Kidney epithelial cell (primary cell): ENCODE results near the gene SLC14A1. TPM values are rescaled to one million over a fixed set of nuclear protein-coding genes. Genes with fewer than 3 reads are reported as not detected.

Experiments used
- DNase-seq: peaks from one replicate; pipeline ENCODE4 v3.0.0-alpha.2; 2010; ENCODE audit warnings: low read depth
- H3K27me3 ChIP-seq: 2 replicates; pipeline ENCODE4 v1.6.0; 2011; ENCODE audit warnings: low read length; ENCODE audit not compliant: control insufficient read depth, insufficient read depth
- H3K36me3 ChIP-seq: 2 replicates; pipeline ENCODE4 v1.5.1; 2011; ENCODE audit warnings: low read length; ENCODE audit not compliant: control insufficient read depth, insufficient read depth
- H3K4me3 ChIP-seq: 2 replicates; pipeline ENCODE4 v1.5.1; 2011; ENCODE audit warnings: low read depth, mild to moderate bottlenecking, control low read depth, low read length
- total RNA-seq: library from RNA; depleted of rRNA; stranded (reverse); fragments of >200 nt; gene quantifications from 2 replicates; pipeline ENCODE4 v1.2.3, GENCODE V29; 2015
- TF ChIP-seq, protein P1 (sequence below): IDR thresholded peaks from 2 replicates; pipeline ENCODE4 v1.5.1; 2011; ENCODE audit warnings: mild to moderate bottlenecking, moderate library complexity, low read length, control low read depth, inconsistent platforms; ENCODE audit not compliant: insufficient read depth, poor library complexity, severe bottlenecking

SLC14A1 gene
- total RNA-seq, 1 donor from 2014 or later: 0.08 TPM

DNA sequence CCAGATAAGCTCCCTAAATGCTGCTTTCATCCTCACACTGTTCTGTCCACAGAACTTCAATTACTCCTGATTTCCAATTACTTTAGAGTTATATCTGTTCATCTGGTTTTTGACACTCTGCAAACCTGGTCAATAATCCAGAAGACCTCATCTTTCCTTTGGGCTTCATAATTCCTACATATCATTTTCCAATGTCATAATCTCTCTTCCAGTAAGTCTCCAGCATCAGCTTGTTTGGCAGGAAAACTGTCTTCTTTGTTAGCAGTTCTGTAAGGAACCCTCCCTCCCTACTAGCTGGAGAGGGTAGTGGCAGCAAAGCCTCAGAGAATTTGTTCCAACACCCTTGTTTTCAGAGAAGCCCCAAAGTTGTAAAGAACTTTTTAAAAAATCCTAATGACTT lies 11.9 kb upstream of the SLC14A1 start:
- Histone ChIP-seq H3K27me3 (no peaks in the 10 kb centered on the region), H3K4me3 (no peak overlapping the region), H3K36me3 (no peaks in the 10 kb centered on the region)
- TF ChIP-seq, protein P1, sequence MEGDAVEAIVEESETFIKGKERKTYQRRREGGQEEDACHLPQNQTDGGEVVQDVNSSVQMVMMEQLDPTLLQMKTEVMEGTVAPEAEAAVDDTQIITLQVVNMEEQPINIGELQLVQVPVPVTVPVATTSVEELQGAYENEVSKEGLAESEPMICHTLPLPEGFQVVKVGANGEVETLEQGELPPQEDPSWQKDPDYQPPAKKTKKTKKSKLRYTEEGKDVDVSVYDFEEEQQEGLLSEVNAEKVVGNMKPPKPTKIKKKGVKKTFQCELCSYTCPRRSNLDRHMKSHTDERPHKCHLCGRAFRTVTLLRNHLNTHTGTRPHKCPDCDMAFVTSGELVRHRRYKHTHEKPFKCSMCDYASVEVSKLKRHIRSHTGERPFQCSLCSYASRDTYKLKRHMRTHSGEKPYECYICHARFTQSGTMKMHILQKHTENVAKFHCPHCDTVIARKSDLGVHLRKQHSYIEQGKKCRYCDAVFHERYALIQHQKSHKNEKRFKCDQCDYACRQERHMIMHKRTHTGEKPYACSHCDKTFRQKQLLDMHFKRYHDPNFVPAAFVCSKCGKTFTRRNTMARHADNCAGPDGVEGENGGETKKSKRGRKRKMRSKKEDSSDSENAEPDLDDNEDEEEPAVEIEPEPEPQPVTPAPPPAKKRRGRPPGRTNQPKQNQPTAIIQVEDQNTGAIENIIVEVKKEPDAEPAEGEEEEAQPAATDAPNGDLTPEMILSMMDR: no peak
- DNase-seq: no peak

DNA sequence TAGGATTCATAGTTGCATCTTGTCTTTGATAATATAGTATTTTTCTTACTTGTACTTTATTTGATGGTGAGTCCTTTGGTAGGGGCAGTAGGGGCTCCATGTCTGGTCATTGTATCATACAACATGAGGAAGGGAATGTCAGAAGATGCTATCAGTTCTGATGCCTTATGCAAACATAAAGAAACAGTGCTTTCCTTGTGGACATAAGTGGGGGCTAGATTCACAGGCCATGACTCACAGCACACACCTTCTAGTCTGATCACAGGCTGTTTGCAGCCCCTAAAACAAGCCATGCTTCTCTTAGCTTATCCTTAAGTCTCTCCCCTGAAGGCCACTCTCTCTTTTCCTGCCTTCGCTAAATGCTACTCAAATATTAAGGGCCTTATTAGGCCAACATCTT lies 10.7 kb upstream of the SLC14A1 start:
- TF ChIP-seq, protein P1: no peak
- Histone ChIP-seq H3K4me3 (no peak overlapping the region), H3K27me3 (no peaks in the 10 kb centered on the region), H3K36me3 (no peaks in the 10 kb centered on the region)
- no peak for DNase-seq

GRCh38 chr18:45715212-45715780 lies 8.7 kb upstream of the SLC14A1 start:
- no peak overlapping the region for H3K4me3 ChIP-seq
- TF ChIP-seq, protein P1: no peak
- no peak for DNase-seq

DNA sequence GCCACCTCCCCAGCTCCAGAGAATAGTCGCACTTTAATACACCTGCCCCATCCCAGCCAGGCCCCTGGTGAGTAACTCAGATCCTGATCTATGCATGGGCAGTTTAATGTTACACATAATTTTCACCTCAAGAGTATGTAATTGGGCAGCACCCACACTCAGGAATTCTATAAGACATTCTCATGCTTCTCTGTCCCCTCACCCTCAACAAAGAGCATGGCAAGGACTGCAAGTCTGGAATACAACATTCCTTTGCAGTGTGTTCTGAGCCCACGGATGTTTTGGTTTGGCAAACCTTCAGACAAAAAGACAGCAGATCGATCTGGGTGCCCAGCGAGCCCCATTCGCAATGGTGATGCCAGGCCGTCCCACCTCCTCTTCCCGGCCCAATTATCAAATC lies 4.9 kb upstream of the SLC14A1 start:
- TF ChIP-seq, protein P1: no peak
- H3K27me3 ChIP-seq: no peaks in the 10 kb centered on the region
- H3K36me3 ChIP-seq: no peaks in the 10 kb centered on the region
- H3K4me3 ChIP-seq: no peak overlapping the region
- no peak for DNase-seq

More at GRCh38 chr18:45715212-45715780, 8.7 kb upstream of the SLC14A1 start:
- H3K36me3 ChIP-seq: no peaks in the 10 kb centered on the region
- H3K27me3 ChIP-seq: no peaks in the 10 kb centered on the region

DNA sequence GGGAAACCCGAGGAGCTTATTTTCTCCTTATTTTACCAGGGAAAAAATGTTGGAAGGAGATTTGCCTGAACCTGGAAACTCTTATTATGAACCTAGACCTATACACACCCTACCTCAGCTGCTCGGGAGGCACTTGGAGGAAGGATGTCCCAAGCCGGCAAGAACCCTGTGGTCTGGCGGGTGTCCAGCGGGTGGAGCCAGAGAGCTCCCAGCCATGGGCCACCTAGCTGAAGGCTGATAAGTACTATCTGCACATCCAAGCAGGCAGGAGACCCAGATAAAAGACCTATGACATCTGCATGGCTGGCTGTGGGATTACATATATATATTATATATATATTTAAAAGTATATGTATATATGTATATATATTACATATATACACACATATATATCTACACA lies 1.1 kb upstream of the SLC14A1 start:
- DNase-seq: peak; percentile 49
- TF ChIP-seq, protein P1: peak; percentile 98

GRCh38 chr18:45724601-45725000 lies 620 bp downstream of the SLC14A1 start:
- no peak overlapping the region for H3K4me3 ChIP-seq
- no peaks in the 10 kb centered on the region for H3K36me3 ChIP-seq
- DNase-seq: no peak
- H3K27me3 ChIP-seq: no peaks in the 10 kb centered on the region
- TF ChIP-seq, protein P1: no peak

More for the DNA sequence above, 1.1 kb upstream of the SLC14A1 start:
- H3K4me3 ChIP-seq: no peak overlapping the region
- no peaks in the 10 kb centered on the region for H3K27me3 ChIP-seq
- H3K36me3 ChIP-seq: no peaks in the 10 kb centered on the region
